ENCODE results near the gene IRF2BP2.

DNA sequence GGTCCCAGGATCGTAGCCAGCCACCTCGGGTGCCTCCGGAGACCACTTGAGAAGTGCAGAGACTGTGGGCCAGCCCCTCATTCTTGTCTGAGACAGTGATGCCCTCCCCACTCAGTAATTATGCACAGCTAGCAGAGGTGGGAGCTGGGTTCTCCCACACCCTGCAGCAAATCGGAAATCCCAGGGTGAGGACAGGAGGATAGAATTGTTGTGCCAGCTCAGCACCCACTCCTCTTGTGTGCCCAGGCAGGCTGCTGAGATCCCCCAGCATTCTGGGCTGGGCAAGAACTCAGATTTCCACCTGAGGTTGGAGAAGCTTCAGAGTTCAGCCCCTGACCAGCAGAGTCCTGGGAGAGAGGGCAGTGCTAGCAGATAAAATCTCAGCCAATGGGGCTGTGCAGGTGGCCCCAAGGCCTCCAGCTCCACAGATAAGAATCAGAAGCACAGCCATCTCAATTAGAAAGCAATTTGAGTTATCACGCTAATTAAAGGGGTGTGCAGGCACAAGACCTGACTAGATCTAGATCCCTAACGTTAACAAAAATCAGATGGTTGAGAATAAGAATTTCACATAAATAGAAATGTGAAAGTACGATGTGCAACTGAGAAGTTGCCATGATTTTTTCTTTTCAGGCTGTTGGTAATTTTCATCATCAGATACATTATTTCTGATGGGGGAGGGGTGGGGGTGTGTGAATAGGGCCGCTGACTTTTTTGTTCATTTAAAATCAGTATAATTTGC lies 45.5 kb upstream of the IRF2BP2 start:
- TF ChIP-seq EZH2phosphoT487 (IDR thresholded peaks at IDR 0.05; ENCODE audit: low read length): no peak
- no peak for TF ChIP-seq CTCF (IDR thresholded peaks at IDR 0.05; ENCODE audit: low read length)
- TF ChIP-seq EZH2 (optimal IDR thresholded peaks at IDR 0.05; ENCODE audit: low read depth, low read length): no peak
